AG09319 (cell line): ENCODE results near the gene MLLT1.

Experiments
- DNase-seq: peaks from one replicate; pipeline ENCODE4 v3.0.0-alpha.2; 2010; ENCODE audit warnings: low read depth; ENCODE audit errors: extremely low read depth
- TF ChIP-seq, protein P1 (sequence below): IDR thresholded peaks from 2 replicates; pipeline ENCODE4 v1.5.1; 2011; ENCODE audit warnings: low read depth, mild to moderate bottlenecking, inconsistent platforms, low read length, moderate library complexity

Gene MLLT1

DNA sequence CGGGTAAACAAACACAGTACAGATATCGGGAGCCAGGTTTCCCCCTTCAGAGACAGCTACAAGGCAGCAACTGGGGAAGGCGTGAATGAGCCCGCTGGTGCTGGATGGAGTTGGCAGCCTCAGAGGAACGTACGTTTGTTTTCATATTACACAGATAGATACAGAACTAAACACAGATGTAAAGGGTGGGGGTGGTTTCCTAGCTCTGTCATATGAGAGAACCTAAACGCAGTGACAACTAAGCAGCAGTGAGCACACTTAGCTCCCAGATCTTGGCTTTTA lies 32.8 kb downstream of the MLLT1 start:
- TF ChIP-seq, protein P1, sequence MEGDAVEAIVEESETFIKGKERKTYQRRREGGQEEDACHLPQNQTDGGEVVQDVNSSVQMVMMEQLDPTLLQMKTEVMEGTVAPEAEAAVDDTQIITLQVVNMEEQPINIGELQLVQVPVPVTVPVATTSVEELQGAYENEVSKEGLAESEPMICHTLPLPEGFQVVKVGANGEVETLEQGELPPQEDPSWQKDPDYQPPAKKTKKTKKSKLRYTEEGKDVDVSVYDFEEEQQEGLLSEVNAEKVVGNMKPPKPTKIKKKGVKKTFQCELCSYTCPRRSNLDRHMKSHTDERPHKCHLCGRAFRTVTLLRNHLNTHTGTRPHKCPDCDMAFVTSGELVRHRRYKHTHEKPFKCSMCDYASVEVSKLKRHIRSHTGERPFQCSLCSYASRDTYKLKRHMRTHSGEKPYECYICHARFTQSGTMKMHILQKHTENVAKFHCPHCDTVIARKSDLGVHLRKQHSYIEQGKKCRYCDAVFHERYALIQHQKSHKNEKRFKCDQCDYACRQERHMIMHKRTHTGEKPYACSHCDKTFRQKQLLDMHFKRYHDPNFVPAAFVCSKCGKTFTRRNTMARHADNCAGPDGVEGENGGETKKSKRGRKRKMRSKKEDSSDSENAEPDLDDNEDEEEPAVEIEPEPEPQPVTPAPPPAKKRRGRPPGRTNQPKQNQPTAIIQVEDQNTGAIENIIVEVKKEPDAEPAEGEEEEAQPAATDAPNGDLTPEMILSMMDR, result no peak
- no peak for DNase-seq

DNA sequence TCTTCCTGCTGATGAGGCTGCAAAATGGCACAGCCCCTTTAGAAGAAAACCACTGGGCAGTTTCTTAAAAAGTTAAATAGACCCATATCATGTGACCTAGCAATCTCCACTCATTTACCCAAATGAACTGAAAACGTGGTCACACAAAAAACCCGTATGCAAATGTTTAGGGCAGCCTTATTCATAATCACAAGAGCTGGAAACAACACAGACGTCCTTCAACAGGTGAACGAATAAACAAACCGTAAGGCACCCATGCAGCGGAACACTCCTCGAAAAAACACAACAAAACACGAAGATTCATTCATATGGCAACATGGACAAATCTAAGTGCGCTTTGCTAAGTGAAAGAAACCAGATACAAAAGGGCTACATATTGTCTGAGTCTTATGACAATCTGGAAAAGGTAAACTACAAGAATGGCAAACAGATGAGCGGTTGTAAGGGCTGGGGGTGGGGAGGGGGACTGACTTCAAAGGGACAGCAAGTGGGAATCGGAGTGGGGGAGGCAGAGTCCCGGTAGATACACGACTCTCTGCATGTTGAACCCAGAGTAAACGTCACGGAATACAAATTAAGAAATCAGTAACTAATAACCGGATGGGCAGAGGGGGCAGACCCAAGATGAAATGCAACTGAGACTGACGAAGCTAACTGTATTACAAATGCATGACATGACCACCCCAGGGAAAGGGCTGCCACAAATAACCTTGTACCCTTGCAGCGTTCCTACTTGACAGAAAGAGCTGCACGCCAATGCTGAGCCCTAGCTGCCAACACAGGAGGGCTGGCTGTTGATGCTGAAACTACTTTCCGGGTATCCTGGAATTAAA lies 33.4 kb downstream of the MLLT1 start:
- TF ChIP-seq, protein P1, result no peak
- no peak for DNase-seq

DNA sequence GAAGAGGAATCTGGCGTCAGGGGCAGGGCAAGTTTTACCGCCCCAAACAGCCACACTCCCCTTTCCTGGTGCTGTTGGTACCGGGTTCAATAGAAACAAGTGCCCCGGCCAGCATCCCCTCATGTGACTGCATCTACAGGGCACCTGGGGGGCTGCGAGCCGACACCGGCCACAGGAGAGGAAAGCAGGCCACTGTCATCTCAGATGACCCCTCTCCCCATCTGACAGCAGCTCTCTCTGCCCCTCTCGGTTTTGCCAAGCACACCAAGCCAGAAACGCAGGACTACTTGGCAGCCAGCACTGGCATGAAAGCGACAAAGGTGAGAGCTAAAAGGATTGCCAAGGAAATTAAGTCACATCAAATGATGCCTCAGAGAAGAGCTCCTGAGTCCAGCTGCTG lies 37.1 kb downstream of the MLLT1 start:
- TF ChIP-seq, protein P1, result no peak
- no peak for DNase-seq

DNA sequence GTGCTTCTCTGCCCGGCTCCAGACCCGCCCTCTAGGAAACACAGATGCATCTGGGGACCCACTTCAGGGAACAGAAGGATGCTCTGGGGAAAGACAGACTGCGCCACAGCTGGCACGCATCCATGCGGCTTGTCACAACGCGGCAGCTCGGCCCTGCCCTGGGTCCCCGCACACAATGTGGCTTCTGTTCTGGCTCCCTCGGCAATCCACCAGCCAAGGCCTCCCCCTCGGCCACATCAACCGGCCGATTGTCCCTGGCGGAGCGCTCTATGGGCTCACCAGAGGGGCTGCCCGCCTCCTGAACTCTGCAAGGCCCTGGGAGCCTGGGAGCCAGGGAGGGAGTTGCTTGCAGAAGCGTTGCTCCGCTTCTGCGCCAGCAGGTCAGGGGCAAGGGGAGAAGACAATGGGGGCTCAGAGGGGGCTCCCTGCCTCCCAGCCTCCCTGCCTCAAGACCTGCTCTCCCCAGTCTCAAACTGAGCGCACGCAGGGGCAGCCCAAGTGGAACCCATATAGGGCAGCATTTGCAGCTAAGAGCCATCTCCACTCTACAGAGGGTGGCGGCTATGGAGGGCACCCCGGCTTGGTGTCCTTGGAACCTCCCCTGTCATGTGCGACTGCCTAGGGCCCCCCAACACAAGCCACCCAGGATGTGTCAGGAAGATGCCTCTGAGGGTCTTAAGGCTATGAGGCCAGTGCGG lies 37.9 kb downstream of the MLLT1 start:
- TF ChIP-seq, protein P1, result no peak
- DNase-seq, result no peak

DNA sequence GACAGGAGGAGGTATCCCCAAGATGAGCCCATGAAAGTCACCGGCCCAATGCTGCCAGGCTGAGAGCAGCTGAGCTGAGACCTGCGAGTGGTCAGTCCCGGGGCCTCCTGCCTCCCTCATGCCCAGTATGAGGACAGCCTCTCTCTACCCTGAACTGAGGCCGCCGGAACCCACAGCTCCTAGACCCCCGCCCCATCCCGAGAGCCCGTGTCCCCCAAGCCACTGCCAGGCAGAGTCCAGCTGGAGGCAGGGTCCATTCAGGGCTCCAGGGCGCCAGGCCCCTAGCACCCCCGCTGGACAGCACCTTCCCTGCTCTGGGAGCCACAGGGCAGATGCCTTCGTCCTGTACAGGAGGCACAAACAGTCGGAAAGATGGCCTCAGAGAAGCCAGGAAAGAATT lies 38.7 kb downstream of the MLLT1 start:
- DNase-seq, result no peak

DNA sequence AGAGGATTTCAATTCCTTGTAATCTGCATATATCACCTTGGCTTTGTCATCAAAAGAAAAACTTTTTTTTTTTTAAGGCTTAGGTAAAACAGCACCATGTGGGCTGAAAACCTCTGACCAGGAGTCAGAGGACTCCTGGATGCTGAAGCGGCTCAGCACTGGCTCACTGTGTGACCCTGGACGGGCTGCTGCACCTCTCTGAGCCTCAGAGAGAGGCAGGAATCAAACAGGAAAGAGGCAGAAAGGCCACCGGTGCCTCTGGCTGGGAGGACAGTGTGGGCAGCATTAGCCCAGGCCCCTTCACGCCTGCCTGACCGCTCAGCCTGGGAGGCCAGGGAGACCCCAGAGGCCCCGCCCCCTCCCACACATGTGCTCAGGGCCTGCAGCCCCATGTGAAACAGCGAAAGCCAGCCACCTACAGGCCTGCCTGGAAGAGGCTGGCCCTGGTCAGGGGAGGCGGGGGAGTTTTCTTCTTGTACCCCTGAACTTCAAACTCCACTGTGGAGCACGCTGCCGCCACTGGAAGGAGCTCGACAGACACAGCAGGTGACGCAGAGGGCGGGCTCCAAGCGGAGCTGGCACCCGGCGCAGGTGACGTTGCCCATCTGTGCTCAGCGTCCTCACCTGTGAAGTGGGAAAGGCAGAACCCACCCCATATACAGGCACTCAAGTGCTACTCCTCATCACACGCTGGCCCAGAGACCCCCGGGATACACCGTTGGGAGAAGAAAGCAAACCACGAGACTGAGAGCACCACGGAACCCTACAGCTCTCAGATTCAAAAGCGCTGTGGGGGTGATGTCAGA lies 39.7 kb downstream of the MLLT1 start:
- TF ChIP-seq, protein P1, result no peak
- no peak for DNase-seq

More for the DNA sequence above, 38.7 kb downstream of the MLLT1 start:
- TF ChIP-seq, protein P1, result no peak
